C4-2B (cell line): ENCODE measurements around the gene TNFRSF1A.

ENCODE experiments used
- H3K27ac ChIP-seq: fragments of 450-650 bp; 2 replicates; pipeline ENCODE4 v1.5.1; 2017
- ZFX ChIP-seq: fragments of 450-650 bp; IDR thresholded peaks from 2 replicates; pipeline ENCODE4 v1.6.1; 2017
- TF ChIP-seq, protein P1 (sequence below): fragments of 450-650 bp; conservative IDR thresholded peaks from 2 replicates; pipeline ENCODE4 v1.5.1; 2017; ENCODE audit warnings: mild to moderate bottlenecking

TNFRSF1A gene

DNA sequence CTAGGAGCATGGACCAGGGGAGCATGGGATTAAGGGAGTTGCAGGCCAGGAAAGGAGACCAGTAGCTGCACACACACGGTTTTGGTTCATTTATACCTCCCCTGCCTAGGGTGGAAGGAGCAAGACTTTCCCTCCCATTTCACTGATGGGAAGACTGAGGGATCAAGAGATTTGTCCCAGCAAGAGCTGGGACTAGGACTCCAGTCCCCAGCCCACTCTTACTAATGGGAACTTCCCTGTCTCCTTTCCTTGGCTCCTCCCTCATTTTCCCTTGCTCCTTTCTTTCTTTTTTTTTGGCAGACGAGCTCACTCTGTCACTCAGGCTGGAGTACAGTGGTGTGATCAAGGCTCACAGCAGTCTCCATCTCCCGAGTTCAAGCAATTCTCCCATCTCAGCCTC lies 20.5 kb upstream of the TNFRSF1A start:
- TF ChIP-seq, protein P1, sequence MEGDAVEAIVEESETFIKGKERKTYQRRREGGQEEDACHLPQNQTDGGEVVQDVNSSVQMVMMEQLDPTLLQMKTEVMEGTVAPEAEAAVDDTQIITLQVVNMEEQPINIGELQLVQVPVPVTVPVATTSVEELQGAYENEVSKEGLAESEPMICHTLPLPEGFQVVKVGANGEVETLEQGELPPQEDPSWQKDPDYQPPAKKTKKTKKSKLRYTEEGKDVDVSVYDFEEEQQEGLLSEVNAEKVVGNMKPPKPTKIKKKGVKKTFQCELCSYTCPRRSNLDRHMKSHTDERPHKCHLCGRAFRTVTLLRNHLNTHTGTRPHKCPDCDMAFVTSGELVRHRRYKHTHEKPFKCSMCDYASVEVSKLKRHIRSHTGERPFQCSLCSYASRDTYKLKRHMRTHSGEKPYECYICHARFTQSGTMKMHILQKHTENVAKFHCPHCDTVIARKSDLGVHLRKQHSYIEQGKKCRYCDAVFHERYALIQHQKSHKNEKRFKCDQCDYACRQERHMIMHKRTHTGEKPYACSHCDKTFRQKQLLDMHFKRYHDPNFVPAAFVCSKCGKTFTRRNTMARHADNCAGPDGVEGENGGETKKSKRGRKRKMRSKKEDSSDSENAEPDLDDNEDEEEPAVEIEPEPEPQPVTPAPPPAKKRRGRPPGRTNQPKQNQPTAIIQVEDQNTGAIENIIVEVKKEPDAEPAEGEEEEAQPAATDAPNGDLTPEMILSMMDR: no peak
- TF ChIP-seq ZFX: no peak
- H3K27ac ChIP-seq: no peak overlapping the region

DNA sequence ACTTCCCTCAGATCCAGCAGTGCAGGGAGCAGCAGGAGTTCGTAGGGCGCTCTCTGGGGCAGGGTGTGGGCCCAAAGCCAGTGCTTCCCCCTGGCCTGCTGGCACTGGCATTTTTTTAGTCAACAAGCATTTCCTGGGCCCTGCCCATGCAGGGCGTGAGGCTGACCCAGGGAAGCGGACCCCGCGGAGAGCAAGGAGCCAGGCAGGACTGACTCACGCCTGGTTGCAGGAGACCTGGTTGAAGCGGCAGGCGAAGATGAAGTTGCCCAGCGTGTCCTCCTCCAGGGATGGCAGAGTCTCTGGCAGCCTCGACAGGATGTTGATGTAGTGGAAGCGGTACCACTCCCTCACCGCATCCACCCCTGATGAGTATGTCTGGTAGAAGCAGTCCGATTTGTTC lies 20.0 kb upstream of the TNFRSF1A start:
- H3K27ac ChIP-seq: no peak overlapping the region
- TF ChIP-seq, protein P1: no peak
- no peak for TF ChIP-seq ZFX

DNA sequence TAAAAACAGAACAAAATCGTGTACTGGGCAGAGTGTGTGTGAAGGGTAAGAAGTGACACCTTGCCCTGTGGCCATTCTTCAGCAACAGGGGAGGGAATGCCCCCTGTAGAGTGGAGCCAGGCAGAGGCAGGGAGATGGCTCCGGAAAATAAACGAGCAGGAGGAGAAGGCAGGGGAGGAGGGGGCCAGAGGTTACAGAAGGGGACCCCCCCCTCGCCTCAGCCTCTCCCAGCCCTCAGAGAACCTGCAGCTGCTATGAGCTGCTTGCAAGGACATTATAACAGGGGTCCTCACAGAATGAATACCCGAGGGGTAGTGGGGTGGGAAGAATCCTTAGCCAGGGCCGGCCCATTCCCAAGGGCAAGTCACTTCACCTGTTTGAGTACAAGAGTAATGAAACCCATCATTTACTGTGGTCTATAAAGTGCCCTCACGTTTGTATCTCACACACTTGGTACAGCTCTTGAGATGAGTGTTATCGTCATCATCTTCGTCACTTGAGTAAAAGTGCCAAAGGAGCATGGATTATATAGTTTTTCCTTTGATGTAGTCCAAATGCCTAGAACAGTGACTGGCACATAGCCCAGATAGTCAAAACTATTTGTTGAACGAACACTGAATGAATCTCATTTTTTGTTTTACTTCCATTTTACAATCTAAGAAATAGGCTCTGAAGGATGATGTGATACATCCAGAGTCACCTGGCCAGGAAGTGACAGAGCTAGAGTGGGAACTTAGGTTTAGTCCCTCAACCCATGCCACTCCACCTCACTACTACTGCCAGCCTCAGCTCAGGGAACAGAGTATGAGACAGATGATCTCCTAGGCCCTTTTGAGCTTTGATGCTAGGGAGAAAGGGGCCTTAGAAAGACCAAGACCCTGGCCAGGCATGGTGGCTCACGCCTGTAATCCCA lies 19.0 kb upstream of the TNFRSF1A start:
- TF ChIP-seq ZFX: no peak
- TF ChIP-seq, protein P1: no peak
- no peak overlapping the region for H3K27ac ChIP-seq

DNA sequence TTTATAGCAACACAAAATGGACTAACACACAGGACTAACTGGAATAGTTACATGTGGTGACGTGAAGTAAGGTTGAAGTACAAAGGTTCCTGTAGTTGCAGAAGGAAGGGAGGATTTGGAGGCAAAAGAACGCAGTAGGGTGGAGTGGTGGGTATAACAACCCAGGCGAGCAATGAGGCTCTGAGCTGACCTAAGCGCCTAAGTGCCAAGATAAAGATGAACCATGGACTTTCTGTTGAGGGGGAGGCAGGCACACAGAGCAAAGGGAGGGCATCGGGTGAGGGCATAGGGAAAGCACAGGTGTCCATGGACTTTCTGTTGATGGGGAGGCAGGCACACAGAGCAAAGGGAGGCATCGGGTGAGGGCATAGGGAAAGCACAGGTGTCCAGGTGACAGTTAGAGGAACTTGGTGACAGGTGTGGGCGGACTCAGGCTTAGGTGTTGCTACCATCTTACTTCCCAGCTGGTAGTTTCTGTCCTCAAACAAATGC lies 18.2 kb upstream of the TNFRSF1A start:
- H3K27ac ChIP-seq: no peak overlapping the region
- no peak for TF ChIP-seq ZFX
- TF ChIP-seq, protein P1: no peak

DNA sequence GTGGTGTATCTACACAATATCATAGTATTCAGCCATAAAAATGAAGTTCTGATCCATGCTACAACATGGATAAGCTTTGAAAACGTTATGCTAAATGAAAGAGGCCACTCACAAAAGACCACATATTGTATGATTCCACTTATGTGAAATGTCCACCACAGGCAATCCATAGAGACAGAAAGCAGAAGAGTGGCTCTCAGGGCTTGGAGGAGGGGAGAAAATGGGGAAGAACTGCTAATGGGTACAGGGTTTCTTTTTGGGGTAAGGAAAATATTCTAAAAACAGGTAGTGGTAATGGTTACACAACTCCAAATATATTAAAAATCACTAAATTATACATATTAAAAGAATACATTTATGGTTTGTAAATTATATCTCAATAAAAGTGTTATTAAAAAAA lies 17.0 kb upstream of the TNFRSF1A start:
- TF ChIP-seq ZFX: no peak
- TF ChIP-seq, protein P1: no peak
- H3K27ac ChIP-seq: no peak overlapping the region

DNA sequence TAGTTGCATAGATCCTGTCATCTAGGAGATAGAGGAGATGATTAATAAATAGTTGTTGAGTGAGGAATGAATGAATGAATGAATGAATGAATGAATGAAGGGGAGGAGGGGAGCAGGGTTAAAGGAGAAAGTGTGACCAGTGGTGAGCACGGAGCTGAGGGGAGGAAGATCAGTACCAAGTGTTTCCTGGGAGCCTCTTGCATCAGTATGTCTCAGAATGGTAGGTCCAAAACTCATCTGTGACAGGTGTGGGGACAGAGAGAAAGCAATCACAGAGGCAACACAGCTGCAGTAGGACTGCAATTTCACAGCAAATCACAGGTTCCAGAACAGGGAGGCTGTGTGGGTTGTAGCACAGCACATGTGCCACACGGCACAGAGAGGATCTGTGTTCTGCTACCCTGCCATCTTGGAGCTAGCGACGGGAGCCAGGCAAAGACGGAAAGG lies 14.5 kb upstream of the TNFRSF1A start:
- TF ChIP-seq, protein P1: no peak
- TF ChIP-seq ZFX: no peak
- no peak overlapping the region for H3K27ac ChIP-seq
